22Rv1 (cell line): Measurements from ENCODE around the gene DLG5.

Experiments
- CTCF ChIP-seq: fragments of 450-650 bp; IDR thresholded peaks from 2 replicates; pipeline ENCODE4 v1.5.1; 2017; ENCODE audit warnings: mild to moderate bottlenecking
- ZFX ChIP-seq: fragments of 450-650 bp; IDR thresholded peaks from 2 replicates; pipeline ENCODE4 v1.6.1; 2017; ENCODE audit warnings: antibody characterized with exemption, borderline replicate concordance

- no peak for TF ChIP-seq ZFX
- no peak for TF ChIP-seq CTCF
These were observed 132.7 kb downstream of the DLG5 start for GRCh38 chr10:77793831-77794230.
